ENCODE data around the gene PARP14. TPM values are rescaled to one million over a fixed set of nuclear protein-coding genes. Genes with fewer than 3 reads are reported as not detected.

The PARP14 gene
- total RNA-seq, 4 donors from 2014 or later = 6.0 to 12.3 (median 10.5) TPM

DNA sequence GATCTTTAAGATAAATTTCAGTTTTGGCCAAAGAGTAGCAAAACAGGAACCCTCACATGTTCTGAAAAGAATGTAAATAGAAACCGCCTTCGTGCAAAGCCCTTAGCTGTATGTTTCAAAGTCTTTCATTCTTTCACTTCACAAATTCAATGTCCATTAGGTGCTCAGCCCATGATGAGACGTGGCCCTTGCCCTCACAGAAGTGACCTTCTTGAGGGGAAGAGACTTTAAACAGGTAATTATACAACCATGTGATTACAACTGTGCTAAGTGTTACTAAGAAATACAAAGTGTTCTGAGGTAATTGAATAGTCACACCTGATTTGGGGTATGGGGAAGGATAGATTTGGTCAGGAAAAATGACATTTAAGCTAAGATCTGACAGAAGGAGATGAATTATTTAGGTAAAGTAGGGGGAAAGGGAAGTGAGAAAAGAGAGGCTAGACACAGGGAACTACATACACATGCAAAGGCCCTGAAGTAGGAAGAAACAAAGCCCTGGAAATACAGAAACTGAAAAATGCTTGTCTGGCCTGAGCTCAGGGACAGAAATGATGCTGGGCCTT, 93.4 kb downstream of the PARP14 start:
- intact Hi-C loops (cut with DNase I; ENCODE audit: low total_unique reads) (no loop called here), in situ Hi-C loops (cut with MboI; ENCODE audit: low sequenced_read_pairs in 4 of 4) (no loop called here)
- Histone ChIP-seq H3K27ac (peak overlapping the region; percentile 76 to 81 (median 78)), H3K9me3 (no peaks in the 10 kb centered on the region), H3K27me3 (no peaks in the 10 kb centered on the region), H3K36me3 (no peaks in the 10 kb centered on the region), H3K4me3 (no peak overlapping the region), H3K4me1 (peaks cover 39 to 47% of the 10 kb centered on the region in 2 donors)
- no peak for DNase-seq
- TF ChIP-seq POLR2A (IDR thresholded peaks at IDR 0.05) = no peak
- no peak for ATAC-seq

- no peaks in the 10 kb centered on the region for H3K27me3 ChIP-seq
- in situ Hi-C loops (cut with MboI; ENCODE audit: low sequenced_read_pairs in 4 of 4) (no loop called here), intact Hi-C loops (cut with DNase I; ENCODE audit: low total_unique reads) (no loop called here)
- DNase-seq (no peak), ATAC-seq (peak; percentile 37 to 53)
- no peaks in the 10 kb centered on the region for H3K36me3 ChIP-seq
- no peaks in the 10 kb centered on the region for H3K9me3 ChIP-seq
- peaks cover 36 to 47% of the 10 kb centered on the region in 2 donors for H3K4me1 ChIP-seq
- no peak overlapping the region for H3K4me3 ChIP-seq
- H3K27ac ChIP-seq = peak overlapping the region; percentile 76 to 81 (median 78)
- TF ChIP-seq POLR2A (IDR thresholded peaks at IDR 0.05) = no peak
Measured at GRCh38 chr3:122774564-122774963, 93.9 kb downstream of the PARP14 start.

GRCh38 chr3:122776675-122777468, 96.2 kb downstream of the PARP14 start:
- intact Hi-C loops (cut with DNase I; ENCODE audit: low total_unique reads) (no loop called here), in situ Hi-C loops (cut with MboI; ENCODE audit: low sequenced_read_pairs in 4 of 4) (loop anchor here in 1 of 4 donors (25.0 kb wide), 1 partner anchor 390 kb away; the partner anchor contains the start of genes FAM162A and MIX23)
- H3K36me3 ChIP-seq = no peaks in the 10 kb centered on the region
- DNase-seq (no peak), ATAC-seq (peak; percentile 91 to 96)
- TF ChIP-seq POLR2A (IDR thresholded peaks at IDR 0.05) (no peak), CTCF (IDR thresholded peaks at IDR 0.05 in 4 of 5, conservative IDR thresholded peaks at IDR 0.05 in 1 of 5) (no peak)
- no peaks in the 10 kb centered on the region for H3K9me3 ChIP-seq
- peaks cover 25 to 37% of the 10 kb centered on the region in 2 donors for H3K4me1 ChIP-seq
- peak overlapping the region; percentile 76 to 81 (median 78) for H3K27ac ChIP-seq
- H3K27me3 ChIP-seq = no peaks in the 10 kb centered on the region
- peak overlapping the region in 2 of 4 donors; percentile 25 to 27 for H3K4me3 ChIP-seq

DNA sequence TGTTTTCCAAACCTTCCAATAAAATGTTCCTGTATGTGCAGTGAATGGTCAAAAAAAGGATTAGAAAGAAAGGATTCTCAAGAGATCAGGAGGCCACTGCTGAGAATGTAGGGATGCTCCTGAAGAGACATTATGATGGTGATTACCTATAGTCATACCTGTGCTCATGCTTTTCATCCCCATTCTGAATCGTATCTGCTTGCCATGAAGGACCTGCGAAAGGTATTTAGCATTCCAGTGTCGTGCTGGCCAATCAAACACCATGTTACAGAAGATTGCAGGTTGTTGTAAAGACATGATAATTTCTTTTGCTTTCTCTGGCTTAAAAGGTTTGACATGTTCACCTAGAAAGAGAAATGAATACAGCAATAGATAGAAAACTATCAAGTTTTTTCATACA, 96.9 kb downstream of the PARP14 start:
- H3K27me3 ChIP-seq = no peaks in the 10 kb centered on the region
- in situ Hi-C loops (cut with MboI; ENCODE audit: low sequenced_read_pairs in 4 of 4) = loop anchor here in 1 of 4 donors (25.0 kb wide), 1 partner anchor 390 kb away; the partner anchor contains the start of genes FAM162A and MIX23
- H3K4me1 ChIP-seq = peaks cover 18 to 35% of the 10 kb centered on the region in 2 donors
- H3K4me3 ChIP-seq = peak overlapping the region in 1 of 4 donors; percentile 27
- DNase-seq (no peak), ATAC-seq (peak in 1 of 2 donors; percentile 20)
- no peaks in the 10 kb centered on the region for H3K9me3 ChIP-seq
- intact Hi-C loops (cut with DNase I; ENCODE audit: low total_unique reads) = no loop called here
- peak overlapping the region; percentile 76 to 81 (median 78) for H3K27ac ChIP-seq
- no peaks in the 10 kb centered on the region for H3K36me3 ChIP-seq
- TF ChIP-seq POLR2A (IDR thresholded peaks at IDR 0.05) = no peak
- no peak for TF ChIP-seq CTCF (IDR thresholded peaks at IDR 0.05 in 4 of 5, conservative IDR thresholded peaks at IDR 0.05 in 1 of 5)

Other genes with a start within 250 kb of the PARP14 start
- 100 to 1,000 TPM; 108 to 119 (median 112) TPM for gene KPNA1, start 165.9 kb upstream of the PARP14 start, total RNA-seq
- gene PARP9, start 116.5 kb upstream of the PARP14 start, total RNA-seq = 1 to 10 TPM; 5.9 to 9.6 (median 8.2) TPM
- gene DTX3L, start 116.5 kb upstream of the PARP14 start, total RNA-seq = 10 to 100 TPM in 1 of 4 donors, 1 to 10 TPM in 3; 6.6 to 15.6 (median 9.4) TPM
- under 1 TPM in 2 of 4 donors, not detected in 2; 0.16 to 0.51 TPM for gene PARP15, start 103.2 kb upstream of the PARP14 start, total RNA-seq
- 10 to 100 TPM; 14.5 to 30.7 (median 17.0) TPM for gene HSPBAP1, start 113.0 kb downstream of the PARP14 start, total RNA-seq
- 10 to 100 TPM; 29.0 to 81.7 (median 44.8) TPM for gene SLC49A4, start 114.2 kb downstream of the PARP14 start, total RNA-seq